Placental pericyte (primary cell): ENCODE measurements around the gene MED29. TPM values are rescaled to one million over a fixed set of nuclear protein-coding genes. Genes with fewer than 3 reads are reported as not detected.

ENCODE experiments used
- small RNA-seq: library from RNA; depleted of rRNA; stranded (forward); fragments of <200 nt; gene quantifications from one replicate; pipeline ENCODE3, GENCODE V24; 2012; ENCODE audit warnings: low replicate concordance
- total RNA-seq: library from RNA; depleted of rRNA; stranded (reverse); fragments of >200 nt; gene quantifications from 2 replicates; pipeline ENCODE4 v1.2.3, GENCODE V29; 2012

MED29 gene
- total RNA-seq = 21.0 and 25.1 TPM in 2 replicates

DNA sequence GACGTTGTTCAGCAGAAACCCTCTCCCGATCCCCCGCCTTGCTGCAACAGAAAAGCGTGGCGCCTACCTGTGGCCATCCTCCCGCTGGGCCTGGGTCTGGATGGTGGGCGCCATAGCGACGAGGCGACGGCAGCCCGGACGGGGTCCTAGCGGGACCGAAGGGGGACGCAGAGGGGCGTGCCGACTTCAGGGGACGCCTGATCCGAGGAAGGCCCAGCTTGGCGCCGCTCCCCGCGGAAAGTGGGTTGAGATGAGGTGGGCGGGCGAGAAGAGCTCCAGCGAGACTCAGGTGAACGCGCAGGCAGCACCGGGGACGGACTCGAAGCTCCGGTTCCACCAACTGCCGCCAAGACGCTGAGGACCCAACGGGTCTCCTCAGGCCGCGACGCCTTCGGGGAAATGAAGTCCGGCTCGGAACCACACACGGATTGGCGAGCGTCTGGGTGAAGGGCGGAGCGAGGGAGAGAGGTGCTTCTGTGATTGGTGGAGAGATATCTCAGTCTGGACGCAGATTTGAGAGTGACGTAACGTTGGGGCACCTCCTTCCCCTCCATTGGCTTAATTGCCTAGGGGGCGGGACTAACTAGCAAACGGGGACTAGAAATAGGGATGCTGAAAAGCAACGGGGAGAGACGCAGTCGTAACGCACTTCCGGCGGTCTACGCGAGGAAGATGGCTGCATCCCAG is at the start of gene MED29, which contains the start of gene PAF1:
MED29 (plus strand) TSS at position 628 of the 687 bp plus-strand sequence; CDS start at position 673, 45 bp downstream.
PAF1 (minus strand) TSS at position 356 of the 687 bp plus-strand sequence; CDS start at position 114, 242 bp downstream.

DNA sequence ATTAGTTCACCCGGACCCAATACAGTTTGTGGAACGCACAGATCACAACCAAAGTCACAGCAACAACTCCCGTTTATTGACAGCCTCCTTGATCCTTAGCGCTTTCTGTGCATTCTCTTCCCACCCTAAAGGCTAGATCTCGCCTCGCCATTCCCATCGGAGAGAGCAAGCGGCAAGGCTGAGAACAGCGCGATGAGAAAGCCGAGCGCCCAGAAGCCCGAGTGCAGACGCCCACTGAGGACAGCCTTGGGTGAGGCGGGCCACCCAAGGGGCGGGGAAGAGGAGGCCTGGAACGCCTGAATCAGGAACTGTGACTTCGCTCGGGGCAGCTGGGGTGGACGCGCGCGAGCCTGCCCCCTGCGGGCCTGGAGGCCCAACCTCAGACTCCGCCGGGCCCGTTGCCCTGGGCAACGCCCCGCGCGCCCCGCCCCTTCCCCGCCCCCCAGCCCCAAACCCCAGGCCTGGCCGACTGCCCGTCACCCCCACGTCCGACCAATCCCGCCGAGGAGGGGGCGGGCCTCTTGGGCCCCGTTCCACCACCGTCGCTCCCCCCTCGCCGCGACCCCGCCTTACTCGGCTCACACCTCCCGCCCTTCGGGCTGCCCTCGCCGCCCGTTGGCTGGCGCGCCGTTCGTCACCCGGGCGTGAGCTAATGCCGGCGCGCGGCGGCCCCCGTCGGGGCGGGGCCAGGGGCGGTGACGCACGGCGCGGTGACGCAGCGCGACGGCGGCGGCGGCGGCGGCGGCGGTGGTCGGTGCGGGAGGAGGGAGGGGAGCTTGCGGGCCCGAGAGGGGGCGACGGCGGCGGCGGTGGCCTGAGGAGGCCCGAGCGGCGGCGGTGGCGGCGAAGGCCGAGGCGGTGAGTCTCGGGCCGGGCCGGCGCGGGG is 49.2 kb upstream of the MED29 start, which contains the start of gene SAMD4B:
SAMD4B (plus strand) TSS at position 703 of the 886 bp plus-strand sequence. CDS start 14,473 bp downstream, outside the sequence.

GRCh38 chr19:39406656-39407409 is 15.7 kb downstream of the MED29 start, which contains the start of gene ZFP36:
Gene ZFP36 (plus strand): TSS chr19:39406847. CDS start chr19:39406905, 58 bp downstream.

DNA sequence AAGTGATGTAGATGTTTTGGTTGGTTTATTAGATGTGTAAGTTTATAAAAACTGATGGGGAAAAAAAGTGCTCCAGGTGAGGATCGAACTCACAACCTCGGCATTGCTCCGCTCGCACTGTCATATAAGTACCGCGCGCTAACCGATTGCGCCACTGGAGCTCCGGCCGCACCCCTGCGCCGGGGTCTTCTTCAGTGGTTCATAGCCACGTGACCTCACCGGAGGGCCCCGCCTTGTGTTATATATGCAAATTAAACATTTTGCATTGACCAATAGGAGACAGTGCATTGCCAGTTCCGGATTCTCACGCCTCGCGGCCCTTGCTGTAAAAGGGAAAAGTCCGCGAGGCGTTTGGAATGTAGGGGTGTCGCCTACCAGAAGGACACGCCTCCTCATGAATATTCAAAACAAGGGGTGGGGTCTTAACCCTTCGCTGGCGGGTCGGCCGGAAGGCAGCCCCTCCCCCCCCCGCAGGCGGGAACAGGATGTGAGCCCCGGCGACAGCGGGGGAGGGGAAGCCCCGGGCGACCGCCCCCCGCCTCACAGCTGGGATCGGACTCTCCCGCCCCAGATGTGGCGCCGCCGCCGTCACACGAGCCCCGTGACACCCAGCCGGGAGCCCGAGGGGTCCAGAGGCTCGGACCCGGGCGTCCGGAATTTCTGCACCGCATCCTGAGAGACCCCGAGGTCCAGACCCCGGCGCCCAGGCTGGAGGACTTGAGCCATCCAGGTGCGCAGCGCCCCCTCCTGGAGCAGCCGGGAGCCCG is 21.1 kb downstream of the MED29 start, which contains the start of gene PLEKHG2:
PLEKHG2 (plus strand) TSS at position 570 of the 767 bp plus-strand sequence. CDS start 1,418 bp downstream, outside the sequence.

DNA sequence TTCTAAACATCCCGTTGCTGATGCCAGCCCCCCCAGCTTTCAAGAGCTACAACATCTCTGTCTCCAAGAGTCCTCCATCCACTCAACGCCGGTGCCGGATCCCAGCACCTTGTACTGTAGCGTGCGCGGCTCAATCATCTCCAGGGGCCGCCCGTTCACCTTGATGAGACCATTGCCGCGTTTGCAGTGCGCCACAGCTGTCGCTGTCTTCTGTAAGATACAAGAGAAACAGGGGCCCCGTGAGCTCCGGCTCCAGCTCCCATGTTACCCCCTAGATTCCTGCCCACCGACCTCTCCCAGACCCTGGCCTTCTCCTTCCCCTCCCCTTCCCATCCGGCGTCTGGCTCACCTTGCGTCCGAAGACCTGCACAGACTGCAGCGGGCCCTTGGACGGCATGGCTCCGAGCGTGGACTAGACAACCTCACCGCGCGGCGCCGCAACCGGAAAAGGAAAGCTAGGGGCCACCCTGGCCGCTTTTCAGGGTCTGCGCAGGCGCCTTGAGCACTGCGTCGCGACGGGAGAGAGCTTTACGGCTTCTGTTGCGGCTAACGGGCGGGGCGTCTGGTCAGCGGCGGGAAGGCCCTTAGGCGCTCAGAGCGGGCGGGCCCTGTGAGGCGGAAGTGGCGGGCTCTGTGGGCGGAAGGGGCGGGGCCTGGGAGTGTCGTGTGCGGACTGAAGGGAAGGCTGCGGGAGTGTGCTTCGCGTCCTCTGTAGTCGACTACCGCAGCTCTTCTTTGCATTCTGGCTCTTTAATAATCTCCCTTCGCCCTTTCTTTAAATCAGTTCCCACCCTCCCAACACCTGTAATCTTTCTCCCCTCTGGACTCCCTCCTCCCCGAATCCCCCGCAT is 44.5 kb downstream of the MED29 start, which contains the start of gene RPS16:
RPS16 (minus strand) TSS at position 451 of the 851 bp plus-strand sequence; CDS start at position 397, 54 bp downstream.

GRCh38 chr19:39445196-39446111 is 54.3 kb downstream of the MED29 start, which contains the start of gene SUPT5H:
Gene SUPT5H (plus strand): TSS chr19:39445582. CDS start chr19:39445891, 309 bp downstream.

Small RNA genes lying within 50 kb of the gene (small RNA-seq; reads per million reads assigned to genes)
- not detected for gene AC011445.2
- gene MIR4530 = not detected
- gene RN7SL566P = not detected

Other genes with a start within 250 kb of the MED29 start
- not detected in 2 replicates for gene NCCRP1, start 194.4 kb upstream of the MED29 start, total RNA-seq
- gene SYCN, start 187.1 kb upstream of the MED29 start, total RNA-seq = not detected in 2 replicates
- gene IFNL3, start 146.4 kb upstream of the MED29 start, total RNA-seq = not detected in 2 replicates
- not detected in 2 replicates for gene IFNL4, start 142.5 kb upstream of the MED29 start, total RNA-seq
- gene IFNL2, start 123.0 kb upstream of the MED29 start, total RNA-seq = not detected in 2 replicates
- gene IFNL1, start 95.0 kb upstream of the MED29 start, total RNA-seq = not detected in 2 replicates
- gene LRFN1, start 70.5 kb upstream of the MED29 start, total RNA-seq = under 0.01 TPM in 1 of 2 replicates, not detected in the other
- 1.4 TPM in 1 of 2 replicates, not detected in the other for gene GMFG, start 55.3 kb upstream of the MED29 start, total RNA-seq
- gene SAMD4B, start 49.0 kb upstream of the MED29 start, total RNA-seq = 67.8 and 80.2 TPM in 2 replicates
- gene PAF1, start 272 bp upstream of the MED29 start, total RNA-seq = 35.0 and 38.4 TPM in 2 replicates
- 4.6 and 6.4 TPM in 2 replicates for gene ZFP36, start 15.5 kb downstream of the MED29 start, total RNA-seq
- gene PLEKHG2, start 21.3 kb downstream of the MED29 start, total RNA-seq = 12.5 and 35.9 TPM in 2 replicates
- gene RPS16, start 44.6 kb downstream of the MED29 start, total RNA-seq = 117 and 211 TPM in 2 replicates
- gene SUPT5H, start 54.2 kb downstream of the MED29 start, total RNA-seq = 97.6 and 122 TPM in 2 replicates
- gene TIMM50, start 89.5 kb downstream of the MED29 start, total RNA-seq = 43.1 and 65.0 TPM in 2 replicates
- gene DLL3, start 107.6 kb downstream of the MED29 start, total RNA-seq = 0.43 TPM in 1 of 2 replicates, not detected in the other
- gene SELENOV, start 123.8 kb downstream of the MED29 start, total RNA-seq = not detected in 2 replicates
- 1.8 and 4.6 TPM in 2 replicates for gene EID2B, start 141.5 kb downstream of the MED29 start, total RNA-seq
- gene EID2, start 148.8 kb downstream of the MED29 start, total RNA-seq = 3.9 and 12.2 TPM in 2 replicates
- gene LGALS13, start 211.1 kb downstream of the MED29 start, total RNA-seq = not detected in 2 replicates